SK-N-SH treated with all-trans-retinoic acid at 6 μM for 48 hours (cell line): ENCODE measurements around the gene NKD2.

Experiments
- RARB ChIP-seq: fragments of 250-450 bp; sonication (Bioruptor Pico); IDR thresholded peaks from 2 replicates; pipeline ENCODE4 v1.8.0; 2021; ENCODE audit warnings: mild to moderate bottlenecking, moderate library complexity
- TSHZ2 ChIP-seq: fragments of 250-450 bp; sonication (Bioruptor Pico); IDR thresholded peaks from 2 replicates; pipeline ENCODE4 v1.5.0; 2020; ENCODE audit warnings: mild to moderate bottlenecking, moderate library complexity

DNA sequence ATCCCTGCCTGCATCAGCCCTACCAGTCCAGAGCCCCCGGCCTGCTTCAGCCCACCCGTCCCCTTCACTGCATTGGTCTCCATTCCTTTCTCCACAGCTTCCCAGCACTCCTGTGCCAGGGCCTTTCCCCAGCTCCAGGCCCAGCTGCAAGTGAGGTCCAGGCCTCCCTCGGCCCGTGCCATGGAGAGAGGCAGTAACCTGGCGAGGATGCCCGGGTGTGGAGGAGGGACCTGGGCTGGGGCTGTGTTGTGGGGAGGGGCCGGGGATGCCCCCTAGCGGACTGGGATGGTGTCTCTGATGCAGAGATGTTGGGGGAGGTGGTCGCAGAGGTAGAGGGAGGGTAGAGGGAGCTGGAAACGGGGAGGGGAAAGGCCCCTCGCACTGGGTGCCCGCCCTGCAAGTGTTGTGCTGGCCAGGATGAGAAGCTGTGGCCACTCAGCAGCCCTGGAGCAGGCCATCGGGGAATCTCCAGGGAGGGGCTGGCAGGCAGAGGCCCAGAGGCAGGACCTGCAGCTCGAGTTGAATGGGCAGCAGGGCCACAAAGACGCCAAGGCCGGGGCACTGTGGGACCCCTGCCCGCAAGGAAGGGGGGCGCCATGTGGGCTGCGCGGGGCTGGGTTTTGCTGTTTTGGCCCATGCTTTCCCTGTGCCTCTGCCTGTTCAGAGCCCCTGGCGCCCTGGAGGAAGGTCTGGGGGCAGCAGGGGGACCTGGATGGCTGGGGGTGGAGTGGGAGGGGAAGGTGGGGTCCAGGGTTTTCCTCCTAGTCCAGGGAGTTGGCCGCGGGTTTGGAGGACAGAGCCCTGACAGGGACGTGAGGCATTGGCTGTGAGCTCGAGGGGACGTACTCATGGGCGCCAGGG is 26.0 kb upstream of the NKD2 start:
- TF ChIP-seq TSHZ2 (CRISPR knock-in tag) (no peak), RARB (CRISPR knock-in tag) (no peak)
